ENCODE results near the gene RAD50.
"Not testable (repeated sequence)": the region's sequence is repeated elsewhere in the genome, so short reads cannot be mapped to it uniquely, and the experiment has no call there.

Gene RAD50

GRCh38 chr5:132677682-132678400 is 121.1 kb downstream of the RAD50 start:
- DNase-seq = no peak

GRCh38 chr5:132678735-132679134 is 122.0 kb downstream of the RAD50 start:
- DNase-seq = no peak

DNA sequence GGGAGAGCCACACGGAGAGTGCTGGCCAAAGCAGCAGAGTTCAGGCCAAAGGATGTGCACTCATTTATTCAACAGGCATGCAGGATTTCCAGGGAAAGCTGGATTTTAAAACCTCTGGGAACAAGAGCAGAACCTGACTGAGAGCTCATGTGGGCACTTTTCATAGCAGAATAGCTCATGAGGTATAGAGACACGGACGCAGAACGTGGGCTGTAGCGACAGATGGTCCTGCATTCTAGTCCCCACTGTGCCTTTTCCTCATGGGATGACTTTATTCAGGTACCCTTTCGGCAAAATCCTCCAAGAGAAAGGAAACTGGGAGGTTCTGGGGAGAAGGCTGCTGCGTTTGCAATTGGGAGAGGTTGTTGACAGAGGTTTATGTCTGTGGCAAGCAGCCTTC is 122.4 kb downstream of the RAD50 start:
- no peak for DNase-seq

GRCh38 chr5:132679717-132680380 is 123.1 kb downstream of the RAD50 start:
- DNase-seq = no peak

GRCh38 chr5:132680780-132681475 is 124.2 kb downstream of the RAD50 start:
- no peak for DNase-seq

DNA sequence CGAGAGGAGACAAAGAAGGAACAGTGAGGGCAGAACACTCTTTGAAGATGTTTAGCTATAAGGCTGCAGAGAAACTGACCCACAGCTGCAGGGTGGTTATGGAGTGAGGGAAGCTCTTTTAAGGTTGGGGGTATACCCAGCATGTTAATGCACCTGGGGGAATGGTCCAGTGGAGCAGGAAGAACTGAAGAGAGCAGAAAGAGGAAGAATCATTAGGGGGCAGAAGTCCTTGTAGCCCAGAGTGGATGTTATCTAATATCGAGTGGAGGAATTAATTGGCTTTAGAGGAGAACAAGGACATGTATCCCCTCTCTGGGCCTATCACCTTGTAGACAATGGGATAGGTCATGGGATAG is 124.7 kb downstream of the RAD50 start:
- DNase-seq = no peak

DNA sequence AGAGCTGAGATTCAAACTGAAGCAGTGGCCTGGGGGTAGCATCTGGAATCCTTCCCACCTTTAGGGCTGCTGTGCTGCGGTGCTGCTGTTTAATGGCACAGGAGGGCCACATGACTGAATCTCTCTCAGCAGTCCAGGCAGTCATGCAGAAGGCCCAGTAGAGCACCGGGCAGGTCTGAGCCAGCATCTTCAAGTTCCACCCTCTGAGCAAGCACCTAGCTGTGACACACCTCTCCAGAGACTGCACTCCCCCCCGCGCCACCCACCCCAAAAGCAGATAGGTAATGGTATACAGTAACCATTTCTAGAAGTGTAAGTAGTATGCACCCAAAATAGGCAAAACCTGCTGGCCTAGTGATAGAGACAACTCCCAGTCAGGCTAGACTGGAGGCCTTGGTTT is 125.2 kb downstream of the RAD50 start:
- DNase-seq = no peak

GRCh38 chr5:132684491-132684890 is 127.7 kb downstream of the RAD50 start:
- no peak for DNase-seq

- no peak for DNase-seq
Observed at GRCh38 chr5:132684922-132685720, 128.3 kb downstream of the RAD50 start.

DNA sequence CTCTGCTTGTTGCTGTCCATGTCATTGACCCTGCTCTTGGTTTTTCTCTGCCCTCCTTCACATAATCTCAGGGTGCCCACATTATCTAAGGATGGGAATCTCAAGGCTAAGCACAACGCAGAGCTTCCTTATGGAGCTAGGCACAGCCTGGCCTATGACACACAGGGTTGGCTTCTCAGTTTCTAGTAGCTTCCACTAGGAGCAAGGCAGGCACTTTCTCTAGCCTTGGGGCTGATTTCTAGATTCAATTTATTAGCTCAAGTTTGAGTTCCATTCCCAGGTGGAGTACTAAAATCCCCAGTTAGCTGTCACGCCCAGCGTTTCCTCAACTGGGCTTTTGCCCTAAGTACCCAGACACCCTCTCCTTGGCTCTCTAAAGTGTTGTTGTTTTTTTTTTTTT is 129.4 kb downstream of the RAD50 start:
- no peak for DNase-seq

DNA sequence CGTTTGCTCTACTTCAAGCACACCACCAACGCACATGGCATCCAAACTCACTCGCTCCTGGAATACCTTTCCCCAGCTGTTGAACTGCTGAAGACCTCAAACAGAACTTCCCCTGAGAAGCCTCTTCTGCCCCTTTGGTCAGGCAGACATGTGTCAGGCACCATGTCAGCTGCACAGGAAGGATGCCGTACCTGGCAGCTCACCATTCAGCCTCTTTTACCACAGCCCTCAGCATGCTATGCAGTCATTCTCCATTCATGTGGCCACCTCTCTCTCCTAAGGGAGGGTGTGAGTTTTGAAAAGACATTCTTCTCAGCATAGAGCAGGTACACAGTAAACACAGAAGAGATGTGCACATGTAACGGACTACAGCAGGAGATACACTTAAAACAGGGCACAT is 131.2 kb downstream of the RAD50 start:
- no peak for DNase-seq

DNA sequence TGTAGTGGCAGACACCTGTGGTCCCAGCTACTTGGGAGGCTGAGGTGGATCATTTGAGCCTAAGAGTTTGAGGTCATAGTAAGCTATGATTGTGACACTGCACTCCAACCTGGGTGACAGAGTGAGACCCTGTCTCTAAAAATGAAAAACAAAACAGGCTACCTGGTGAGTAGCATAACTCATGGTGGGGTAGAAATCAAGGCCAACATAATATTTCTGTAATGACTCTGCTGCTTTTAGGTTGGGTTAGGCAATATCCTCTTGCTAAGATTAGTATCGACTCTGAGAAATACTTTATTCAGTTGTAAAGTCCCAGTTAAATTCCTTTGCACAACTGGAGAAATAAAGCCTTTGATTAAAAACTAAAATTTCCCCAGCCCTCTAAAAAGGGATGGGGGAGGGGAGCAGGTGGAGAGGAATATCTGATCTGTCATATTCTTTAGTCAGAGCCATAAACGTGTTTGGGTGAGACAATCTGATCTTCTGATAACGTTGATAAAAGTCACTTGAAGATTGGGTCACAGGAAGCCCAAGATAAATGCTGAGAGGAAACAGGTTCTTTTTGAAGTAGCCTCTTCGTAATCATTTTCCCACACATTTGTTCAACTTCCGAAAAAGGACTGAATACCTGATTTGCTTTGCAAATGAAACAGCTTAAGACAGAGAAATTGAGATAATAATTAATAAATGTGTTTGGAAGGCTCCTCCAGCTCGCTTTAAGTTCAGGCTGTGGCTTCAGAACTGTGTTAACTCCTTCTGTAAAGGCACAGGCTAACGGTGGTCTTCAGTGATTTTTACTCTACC is 132.0 kb downstream of the RAD50 start:
- DNase-seq = no peak

DNA sequence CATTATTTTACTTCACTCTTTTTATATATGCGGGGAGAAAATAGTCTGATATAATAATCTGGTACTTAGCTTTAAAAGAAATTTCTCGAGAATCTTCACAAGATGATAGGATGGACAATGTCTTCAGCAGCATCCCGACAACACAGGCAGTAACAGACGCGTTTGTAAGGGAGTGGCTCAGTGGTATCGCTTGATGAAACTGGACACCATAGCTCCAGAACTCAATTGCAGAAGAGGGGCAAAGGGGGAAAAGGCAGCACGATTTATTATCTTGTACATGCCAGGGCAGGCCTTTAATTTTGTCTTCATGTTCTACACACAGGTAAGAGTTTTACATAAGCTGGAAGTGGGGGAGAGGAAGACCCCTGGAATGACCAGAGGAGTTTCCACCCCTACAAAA is 132.7 kb downstream of the RAD50 start:
- DNase-seq = no peak

DNA sequence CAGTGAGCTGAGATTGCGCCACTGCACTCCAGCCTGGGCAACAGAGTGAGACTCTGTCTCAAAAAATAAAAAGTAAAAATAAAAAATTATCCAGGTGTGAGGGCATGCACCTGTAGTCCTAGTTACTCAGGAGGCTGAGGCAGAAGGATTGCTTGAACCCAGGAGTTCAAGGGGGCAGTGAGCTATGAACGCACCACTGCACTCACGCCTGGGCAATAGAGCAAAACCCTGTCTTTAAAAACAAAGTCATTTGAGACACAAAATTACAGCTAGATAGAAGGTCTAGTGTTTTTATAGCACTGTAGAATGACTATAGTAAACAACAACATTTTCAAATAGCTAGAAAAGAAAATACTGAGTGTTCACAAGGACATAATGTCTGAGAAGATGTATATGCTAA is 133.4 kb downstream of the RAD50 start:
- no peak for DNase-seq

- not testable (repeated sequence) for DNase-seq
Observed at GRCh38 chr5:132691755-132692631, 135.2 kb downstream of the RAD50 start.

DNA sequence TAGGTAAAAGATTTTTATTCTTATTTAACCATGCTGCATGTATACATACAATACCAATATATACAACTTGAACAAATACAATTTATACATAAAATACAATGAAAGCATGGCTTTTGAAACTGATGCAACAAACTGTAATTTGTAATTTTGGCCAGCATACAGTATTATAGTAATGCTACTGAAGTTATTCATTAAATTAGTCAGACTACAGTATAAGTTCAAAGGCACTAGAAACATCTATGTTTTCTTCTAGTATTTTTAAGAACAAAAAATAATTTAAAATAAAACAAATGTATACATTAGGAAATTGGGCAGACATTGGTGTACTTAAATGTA is 135.8 kb downstream of the RAD50 start:
- DNase-seq = no peak
